Measurements from ENCODE around the gene ANXA4. TPM values are rescaled to one million over a fixed set of nuclear protein-coding genes. Genes with fewer than 3 reads are reported as not detected.
"Not testable (repeated sequence)": the region's sequence is repeated elsewhere in the genome, so short reads cannot be mapped to it uniquely, and the experiment has no call there.

ANXA4 gene
- polyA plus RNA-seq, 4 donors: 73.5 to 301 (median 234) TPM

DNA sequence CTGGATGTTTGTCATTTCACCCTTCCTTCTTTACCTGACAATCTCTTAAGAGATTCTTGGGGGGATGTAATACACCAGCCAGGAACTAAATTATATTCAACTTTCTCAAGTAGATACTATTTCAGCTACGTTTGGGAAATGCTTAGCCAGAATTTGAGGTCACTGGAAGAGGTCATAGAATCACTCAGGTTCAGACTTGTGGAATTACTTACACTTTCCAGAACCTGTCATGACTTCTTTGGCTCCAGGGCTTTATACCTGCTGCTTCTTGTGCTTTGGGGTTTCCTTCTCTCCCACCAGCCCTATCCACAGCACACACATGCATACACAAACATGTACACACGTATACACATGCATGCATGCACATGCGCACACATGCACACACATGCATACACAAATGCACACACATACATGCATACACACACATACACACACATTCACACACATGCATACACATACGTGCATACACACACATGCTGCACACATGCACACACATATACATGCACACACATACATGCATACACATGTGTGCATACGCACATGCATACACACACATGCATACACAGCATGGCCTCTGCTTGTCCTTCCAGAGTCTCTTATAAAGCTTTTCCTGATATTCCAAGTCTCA is 23.5 kb upstream of the ANXA4 start:
- DNase-seq (ENCODE audit: low read depth in 4 of 4, low spot score in 3 of 4): no peak

DNA sequence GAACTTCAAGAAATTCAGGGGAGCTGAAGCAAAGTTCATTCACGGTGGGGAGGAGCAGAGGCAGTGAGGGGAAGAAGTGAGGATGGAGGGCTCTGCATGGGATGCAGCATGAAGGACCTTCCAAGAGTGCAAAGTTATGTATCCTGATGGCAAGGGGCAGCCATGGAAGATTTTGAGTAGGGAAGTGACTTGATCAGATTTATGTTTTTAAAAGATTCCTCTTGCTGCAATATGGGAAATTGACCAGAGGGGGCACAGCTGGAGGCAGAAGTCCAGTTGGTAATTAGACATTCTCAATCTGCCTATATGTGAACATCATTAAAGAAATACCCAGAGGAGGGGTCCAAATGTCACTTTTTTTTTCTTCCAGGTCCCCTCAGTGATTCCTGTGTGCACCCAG is 21.5 kb upstream of the ANXA4 start:
- DNase-seq (ENCODE audit: low read depth in 4 of 4, low spot score in 3 of 4): no peak

DNA sequence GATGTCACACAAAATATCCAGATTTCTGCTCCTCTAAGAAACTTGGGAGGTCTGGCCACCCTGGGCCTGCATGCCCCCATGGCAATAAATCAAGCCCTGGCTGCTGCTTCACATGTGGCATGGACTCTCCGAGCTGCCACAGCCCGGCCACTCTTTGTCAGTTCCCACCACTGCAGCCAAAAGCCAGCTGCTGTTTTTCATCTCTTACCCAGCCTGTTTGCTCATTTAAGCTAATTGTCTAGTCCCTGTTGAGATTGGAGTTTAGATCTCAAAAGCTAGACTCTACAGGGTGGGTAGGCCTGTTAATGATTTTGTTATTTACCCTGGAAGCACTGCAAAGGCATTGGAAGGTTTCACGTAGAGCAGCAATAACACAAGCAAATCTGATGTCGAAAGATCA is 20.9 kb upstream of the ANXA4 start:
- no peak for DNase-seq (ENCODE audit: low read depth in 4 of 4, low spot score in 3 of 4)

DNA sequence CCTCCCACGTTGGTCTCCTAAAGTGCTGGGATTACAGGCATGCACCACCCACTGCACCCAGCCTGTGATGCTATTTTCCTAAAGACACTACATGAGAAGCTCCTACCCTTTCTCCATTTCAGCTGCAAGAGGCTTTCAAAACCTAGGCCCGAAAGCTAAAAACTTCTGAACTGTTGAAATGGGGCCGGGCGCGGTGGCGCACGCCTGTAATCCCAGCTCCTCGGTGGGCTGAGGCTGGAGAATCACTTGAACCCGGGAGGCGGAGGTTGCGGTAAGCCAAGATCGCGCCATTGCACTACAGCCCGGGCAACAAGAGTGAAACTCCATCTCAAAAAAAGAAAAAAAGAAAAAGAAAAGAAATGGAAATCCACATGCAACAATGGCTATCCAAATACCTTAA is 18.1 kb upstream of the ANXA4 start:
- DNase-seq (ENCODE audit: low read depth in 4 of 4, low spot score in 3 of 4): no peak

DNA sequence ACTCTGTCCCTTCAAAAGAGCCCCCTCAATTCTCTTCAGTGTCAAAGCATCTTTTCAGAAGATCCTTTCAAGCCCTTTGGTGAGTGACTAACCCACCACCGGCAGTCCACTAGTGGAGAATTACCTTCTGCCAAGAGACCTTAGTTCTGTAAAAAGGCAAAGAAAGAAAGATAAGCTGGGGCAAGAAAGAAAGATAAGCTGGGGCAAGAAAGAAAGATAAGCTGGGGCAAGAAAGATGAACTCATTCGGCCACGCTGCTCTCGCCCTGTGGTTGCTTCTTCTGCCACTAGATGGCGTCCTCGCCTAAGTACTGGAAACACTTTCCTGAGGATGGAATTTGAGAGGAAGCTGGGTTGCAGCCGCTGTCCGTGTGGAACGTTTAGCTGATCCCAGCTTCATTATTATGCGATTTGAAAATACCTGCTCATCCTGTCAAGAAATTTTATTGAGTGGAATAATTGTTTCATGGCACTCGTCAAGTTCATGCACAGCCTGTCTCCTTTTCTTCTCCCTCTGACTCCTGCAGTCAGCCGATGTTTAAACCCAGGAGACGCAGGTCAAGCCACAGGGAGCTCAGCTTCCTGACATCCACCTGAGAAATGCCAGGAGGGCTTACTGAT is 17.3 kb upstream of the ANXA4 start:
- peak in 3 of 4 donors; percentile 57 to 71 (median 65) for DNase-seq (ENCODE audit: low read depth in 4 of 4, low spot score in 3 of 4)

DNA sequence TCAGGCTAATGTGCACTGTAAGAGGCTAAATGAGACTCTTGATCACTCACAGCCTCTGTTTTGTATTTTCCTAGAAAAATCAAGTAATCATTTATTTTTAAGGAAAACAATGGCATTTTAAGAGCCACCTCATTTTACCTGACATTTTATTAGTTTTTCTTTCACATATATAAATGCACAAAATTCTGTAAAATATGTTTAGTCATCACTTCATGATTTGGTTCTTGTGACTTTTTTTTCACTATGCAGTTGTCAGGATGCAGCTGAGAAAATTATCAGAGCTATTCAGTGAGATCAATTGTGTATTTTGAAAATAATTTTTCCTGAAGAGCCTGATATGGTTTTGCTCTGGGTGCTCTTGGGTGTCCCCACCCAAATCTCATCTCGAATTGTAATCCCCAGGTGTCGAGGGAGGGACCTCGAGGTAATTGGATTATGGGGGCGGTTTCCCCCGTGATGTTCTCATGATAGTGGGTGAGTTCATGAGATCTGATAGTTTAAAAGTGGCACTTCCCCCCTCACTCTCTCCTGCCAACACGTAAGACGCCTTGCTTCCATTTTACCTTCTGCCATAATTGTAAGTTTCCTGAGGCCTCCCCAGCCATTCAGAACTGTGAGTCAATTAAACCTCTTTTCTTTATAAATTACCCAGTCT is 16.1 kb upstream of the ANXA4 start:
- no peak for DNase-seq (ENCODE audit: low read depth in 4 of 4, low spot score in 3 of 4)

DNA sequence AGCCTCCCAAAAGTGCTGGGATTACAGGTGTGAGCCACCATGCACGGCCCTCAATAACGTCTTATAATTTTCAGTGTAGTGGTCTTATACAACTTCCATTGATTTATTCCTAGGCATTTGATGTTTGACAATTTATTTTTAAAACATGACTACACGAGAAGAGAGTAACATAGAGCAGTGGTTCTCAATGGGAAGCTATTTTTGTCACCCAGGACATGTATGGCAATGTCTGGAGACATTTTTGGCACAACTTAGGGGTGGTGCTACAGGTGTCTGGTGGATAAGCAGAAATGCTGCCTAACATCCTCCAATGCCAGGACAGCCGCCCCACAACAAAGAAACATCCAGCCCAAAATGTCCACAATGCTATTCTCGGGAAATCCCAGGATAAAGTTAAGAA is 12.7 kb upstream of the ANXA4 start:
- no peak for DNase-seq (ENCODE audit: low read depth in 4 of 4, low spot score in 3 of 4)

DNA sequence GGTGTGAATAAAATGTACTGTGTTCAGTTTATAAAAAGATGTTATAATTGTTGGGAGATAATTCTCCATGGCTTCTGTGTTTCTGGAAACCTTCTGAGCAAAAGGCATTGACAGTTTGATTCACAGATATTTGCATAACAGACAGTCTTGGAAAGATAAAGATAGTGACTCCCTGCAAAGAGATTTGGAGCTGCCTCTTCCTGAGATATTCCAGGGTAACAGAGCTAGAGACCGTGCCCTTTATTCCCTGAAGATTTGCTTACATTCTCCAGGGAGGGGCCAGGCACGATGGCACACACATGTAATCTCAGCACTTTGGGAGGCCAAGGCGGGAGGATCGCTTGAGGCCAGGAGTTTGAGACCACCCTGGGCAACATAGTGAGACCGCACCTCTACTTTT is 12.2 kb upstream of the ANXA4 start:
- DNase-seq (ENCODE audit: low read depth in 4 of 4, low spot score in 3 of 4): no peak

DNA sequence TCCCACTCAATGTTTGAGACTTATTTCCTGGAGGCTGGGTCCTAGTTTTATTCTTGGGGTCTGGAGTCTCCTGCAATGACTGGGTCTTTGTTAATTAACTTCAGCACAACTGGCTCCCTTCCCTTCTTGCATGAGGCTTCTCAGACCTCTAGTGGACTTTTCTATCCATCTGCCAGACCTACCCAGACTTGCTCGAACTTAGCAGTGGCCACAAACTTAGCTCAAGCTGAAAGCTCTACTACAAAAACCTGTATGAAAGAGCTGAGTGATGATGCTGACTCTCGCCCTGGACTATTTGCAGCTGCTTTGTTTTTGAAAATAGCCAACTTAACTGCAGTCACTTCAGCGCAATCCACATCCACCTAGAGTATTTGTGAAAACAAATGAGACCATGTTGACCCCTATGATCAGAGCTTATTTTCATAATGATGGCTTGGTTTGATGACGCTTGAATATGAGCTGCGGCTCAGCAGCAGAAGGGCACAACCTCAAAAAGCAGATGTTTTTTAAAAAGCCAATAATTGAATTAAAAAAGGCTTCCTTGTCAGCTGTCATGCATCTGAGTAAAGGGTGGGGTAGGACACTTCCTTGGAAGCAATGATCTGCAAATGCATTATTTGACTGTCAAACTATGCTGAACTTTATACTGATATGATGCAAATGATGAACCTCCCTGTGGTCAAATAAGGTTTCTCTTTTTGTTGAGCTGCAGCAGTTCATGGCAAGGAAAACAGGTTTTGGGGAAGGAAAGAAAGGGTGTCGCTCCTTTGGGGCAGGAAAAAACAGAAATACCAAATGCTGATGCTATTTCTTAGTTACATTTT is 10.6 kb upstream of the ANXA4 start:
- DNase-seq (ENCODE audit: low read depth in 4 of 4, low spot score in 3 of 4): no peak

DNA sequence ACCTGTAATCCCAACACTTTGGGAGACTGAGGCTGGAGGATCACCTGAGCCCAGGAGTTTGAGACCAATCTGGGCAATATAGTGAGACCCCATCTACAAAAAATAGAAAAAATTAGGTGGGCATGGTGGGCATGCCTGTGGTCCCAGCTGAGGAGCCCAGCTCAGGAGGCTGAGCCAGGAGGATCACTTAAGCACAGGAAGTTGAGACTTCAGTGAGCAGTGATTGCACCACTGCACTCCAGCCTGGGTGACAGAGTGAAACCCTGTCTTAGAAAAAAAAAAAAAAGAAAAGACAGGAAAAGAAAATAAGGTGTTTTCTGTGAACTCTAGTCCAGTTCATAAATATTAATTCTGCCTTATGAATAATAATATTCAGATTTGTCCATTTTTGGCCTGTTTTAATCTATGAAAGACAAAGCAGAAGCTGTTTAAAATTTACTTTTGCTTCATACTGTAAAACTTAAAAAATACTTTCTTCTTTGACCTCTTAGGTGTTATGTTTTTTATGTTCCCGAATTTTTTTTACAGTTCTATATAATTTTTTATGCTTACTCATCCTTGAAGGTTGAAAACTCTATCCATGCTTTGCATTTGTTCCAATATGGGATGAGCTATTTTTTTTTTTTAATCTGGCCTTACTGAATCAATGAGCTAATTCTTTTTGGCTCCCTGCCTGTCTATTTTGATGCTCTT is 8.4 kb upstream of the ANXA4 start:
- DNase-seq (ENCODE audit: low read depth in 4 of 4, low spot score in 3 of 4): no peak

DNA sequence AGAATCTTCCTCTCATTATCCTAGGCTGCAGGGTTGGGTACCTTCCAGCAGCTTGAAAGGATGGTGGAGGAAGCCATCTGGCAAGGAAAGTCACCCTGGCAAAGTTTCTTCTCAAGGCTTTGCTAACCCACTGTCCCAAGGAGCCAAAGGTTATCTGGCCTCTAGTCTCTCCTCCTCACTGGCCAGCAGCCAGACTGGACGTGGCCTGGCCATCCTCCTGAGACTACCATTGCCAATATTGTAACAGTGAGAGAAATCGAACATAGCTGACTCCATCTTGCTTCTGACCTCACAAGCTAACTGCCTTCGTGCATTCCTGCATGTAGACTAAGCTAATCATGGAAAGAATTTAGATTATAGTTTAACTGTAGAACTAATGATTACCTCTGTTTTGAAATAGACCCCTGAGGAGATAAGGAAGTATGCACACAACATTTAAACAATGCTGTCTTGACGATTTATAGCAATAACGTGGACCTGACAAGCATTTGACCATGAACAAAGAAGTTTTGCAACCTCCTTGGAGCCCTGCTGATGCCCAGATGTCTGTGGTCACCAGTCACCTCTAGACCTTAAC is 7.8 kb upstream of the ANXA4 start:
- DNase-seq (ENCODE audit: low read depth in 4 of 4, low spot score in 3 of 4): no peak

DNA sequence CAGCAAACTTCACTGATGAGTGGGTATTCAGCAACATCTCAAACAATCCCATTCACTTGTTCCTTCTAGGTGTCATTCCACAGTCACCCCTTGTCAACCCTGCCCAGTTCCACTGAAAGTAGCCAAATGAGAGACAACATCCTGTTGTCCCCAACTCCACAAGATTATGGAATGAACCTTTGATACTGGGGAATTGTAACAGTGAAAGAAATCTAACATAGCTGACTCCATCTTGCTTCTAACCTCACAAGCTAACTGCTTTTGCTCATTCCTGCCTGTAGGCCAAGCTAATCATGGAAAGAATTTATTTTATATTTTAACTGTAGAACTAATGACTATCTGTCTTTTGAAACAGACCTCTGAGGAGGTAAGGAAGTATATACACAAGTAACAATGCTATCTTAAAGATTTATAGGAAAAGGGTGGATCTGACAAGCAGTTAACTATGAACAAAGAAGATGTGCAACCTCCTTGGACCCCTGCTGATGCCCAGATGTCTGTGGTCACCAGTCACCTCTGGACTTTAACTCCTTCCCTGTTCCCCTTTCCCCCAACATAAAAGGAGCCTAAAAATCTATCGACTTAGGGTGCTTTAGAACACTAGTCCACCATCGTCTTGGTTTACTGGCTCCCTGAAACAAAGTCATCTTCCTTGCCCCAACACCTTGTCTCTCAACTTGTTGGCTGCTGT is 6.9 kb upstream of the ANXA4 start:
- no peak for DNase-seq (ENCODE audit: low read depth in 4 of 4, low spot score in 3 of 4)

DNA sequence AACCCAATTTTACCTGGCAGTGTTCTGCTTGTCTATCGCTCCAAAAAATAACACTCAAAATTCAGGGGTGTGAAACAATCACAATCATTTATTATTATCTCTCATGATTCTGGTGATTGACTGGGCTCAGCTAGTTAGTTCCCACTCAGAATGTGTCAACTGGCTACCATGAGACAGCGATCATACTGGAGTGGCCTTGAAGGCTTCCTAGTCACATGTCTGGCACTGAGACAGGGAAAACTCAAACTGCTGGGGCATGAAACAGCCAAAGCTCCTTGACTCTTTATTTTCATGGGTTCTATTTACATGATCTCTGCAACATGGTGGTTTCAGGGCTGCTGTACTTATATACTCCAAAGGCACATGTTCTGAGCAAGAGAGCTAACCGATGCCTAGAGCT is 6.2 kb upstream of the ANXA4 start:
- no peak for DNase-seq (ENCODE audit: low read depth in 4 of 4, low spot score in 3 of 4)

DNA sequence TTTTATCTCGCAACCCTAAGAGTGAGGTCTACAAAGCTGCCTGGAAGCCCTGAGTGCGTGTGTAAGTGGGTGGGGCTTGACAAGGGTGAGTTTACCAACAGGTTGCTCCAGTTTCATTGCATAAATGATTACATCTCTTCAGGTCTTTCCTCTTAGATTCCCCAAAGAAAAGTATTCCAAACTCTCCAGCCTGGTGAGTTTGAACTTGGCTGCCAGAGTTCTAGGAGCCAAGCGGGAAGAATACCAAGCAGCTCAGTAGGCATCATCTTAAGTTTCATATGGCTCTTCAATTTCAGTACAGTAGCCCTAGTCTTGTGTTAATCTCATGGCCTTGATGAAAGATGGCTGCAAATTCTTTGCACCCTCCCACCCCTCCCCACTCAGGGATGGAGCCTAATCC is 3.8 kb upstream of the ANXA4 start:
- not testable (repeated sequence) for DNase-seq (ENCODE audit: low read depth in 4 of 4, low spot score in 3 of 4)

DNA sequence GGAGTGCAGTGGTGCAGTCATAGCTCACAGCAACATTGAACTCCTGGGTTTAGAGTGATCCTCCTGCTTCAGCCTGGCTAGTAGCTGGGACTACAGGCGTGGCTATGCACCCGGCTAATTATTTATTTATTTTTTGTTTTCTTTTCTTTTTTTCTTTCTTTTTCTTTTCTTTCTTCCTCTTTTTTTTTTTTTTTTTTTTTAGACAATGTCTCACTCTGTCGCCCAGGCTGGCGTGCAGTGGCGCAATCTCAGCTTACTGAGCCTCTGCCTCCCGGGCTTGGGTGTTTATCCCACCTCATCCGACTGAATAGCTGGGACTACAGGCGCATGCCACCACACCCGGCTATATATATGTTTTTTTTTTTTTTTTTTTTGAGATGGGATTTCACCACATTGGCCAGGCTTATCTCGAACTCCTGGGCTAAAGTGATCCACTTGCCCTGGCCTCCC is 1.4 kb upstream of the ANXA4 start:
- no peak for DNase-seq (ENCODE audit: low read depth in 4 of 4, low spot score in 3 of 4)

DNA sequence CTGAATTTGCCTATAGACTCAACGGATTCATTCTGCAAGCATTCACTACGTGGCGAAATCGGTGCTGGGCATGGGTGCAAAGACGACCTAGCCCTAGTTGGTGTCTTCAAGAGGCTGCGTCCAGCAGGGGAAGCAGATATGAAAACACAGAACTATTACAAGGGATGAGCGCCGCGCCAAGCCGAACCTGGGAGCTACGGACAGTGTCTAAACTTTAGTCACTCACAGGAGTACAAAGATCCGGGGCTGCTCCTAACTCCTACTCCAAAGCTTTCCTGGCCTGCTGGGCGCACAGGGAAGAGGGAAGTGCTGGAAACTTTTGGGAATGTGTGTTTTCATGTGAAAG is 732 bp upstream of the ANXA4 start:
- no peak for DNase-seq (ENCODE audit: low read depth in 4 of 4, low spot score in 3 of 4)

DNA sequence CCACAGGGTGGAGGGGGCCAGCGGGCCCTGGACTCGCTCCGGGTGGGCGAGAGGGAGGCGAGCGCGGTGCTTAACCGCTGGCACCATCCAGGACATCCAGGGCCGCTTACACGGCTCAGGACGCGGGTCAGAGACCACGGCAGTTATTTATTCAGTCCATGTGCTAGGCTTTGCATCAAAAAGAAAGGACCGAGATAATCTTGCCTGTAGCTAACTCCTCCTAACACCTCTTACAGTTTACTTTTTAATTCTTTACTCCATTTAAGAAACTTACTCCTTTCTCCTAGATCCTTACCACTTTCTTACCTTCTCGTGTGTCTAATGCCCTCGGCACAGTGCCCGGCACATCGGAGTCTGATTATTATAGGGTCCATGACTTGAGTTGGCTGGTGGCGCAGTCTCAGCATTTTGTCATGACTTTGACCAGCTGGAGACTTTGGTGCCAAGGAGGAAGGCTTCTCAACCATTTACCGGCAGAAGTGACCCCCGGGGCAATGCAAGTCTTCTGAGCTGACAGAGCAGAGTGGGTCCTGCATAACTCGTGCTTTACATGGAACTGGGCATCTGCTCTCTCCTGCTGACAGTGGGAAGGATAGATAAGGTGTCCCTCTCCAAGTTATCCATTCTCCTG is 503 bp downstream of the ANXA4 start:
- DNase-seq (ENCODE audit: low read depth in 4 of 4, low spot score in 3 of 4): no peak

DNA sequence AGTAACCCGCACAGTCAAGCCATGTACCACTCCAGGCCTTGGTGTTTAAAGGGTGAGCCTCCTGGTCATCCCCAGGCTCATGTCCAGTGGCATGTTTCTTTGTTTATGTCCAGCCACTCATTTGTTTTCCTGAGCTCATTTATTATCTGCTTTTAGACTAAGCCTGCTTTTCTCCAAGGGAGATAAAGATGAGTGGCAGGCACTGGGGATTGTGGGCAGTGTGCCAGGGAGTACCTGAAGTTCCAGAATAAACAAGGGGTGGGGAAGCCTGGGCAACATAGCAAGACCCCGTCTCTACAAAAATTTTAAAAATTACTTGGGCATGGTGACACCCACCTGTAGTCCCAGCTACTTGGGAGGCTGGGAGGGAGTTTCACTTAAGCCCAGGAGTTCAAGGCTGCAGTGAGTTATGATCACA is 1.9 kb downstream of the ANXA4 start:
- DNase-seq (ENCODE audit: low read depth in 4 of 4, low spot score in 3 of 4): no peak

DNA sequence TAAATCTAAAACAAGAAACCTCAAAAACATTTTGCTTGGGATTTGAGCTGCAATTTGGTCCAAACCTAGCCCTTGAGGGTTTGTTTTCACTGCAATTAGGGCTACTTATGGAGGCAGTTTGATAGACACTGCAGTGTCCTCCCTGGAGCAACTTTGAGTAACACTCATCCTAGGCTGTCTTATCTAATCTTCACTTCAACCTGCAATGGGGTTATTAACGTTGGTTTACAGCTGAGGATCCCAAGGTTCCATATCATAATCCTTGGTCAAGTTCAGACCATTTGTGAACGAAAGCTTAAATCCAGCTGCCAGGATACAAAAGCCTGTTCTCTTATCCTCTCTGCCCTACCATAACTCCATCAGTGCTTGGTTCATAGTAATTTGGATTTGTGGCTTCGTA is 2.5 kb downstream of the ANXA4 start:
- DNase-seq (ENCODE audit: low read depth in 4 of 4, low spot score in 3 of 4): no peak
